Neural progenitor cell (in vitro differentiated cells): ENCODE results near the gene LHX2. TPM values are rescaled to one million over a fixed set of nuclear protein-coding genes. Genes with fewer than 3 reads are reported as not detected.

Experiments used
- DNase-seq: peaks from one replicate; pipeline ENCODE4 v3.0.0-alpha.2; 2016; ENCODE audit warnings: low spot score
- H2AFZ ChIP-seq: fragments of 200-600 bp; sonication (generic); replicated peaks from 2 replicates; pipeline ENCODE4 v1.6.1; 2016; ENCODE audit warnings: antibody characterized with exemption
- H3F3A ChIP-seq: fragments of 200-600 bp; sonication (generic); 2 replicates; pipeline ENCODE4 v1.6.1; 2016; ENCODE audit warnings: antibody characterized with exemption, low read depth
- H3K27ac ChIP-seq: fragments of 200-600 bp; sonication (generic); 2 replicates; pipeline ENCODE4 v1.5.1; 2016; ENCODE audit warnings: mild to moderate bottlenecking
- H3K27me3 ChIP-seq: fragments of 200-600 bp; sonication (generic); 2 replicates; pipeline ENCODE4 v1.6.1; 2016; ENCODE audit warnings: mild to moderate bottlenecking, moderate library complexity
- H3K36me3 ChIP-seq: fragments of 200-600 bp; sonication (generic); 2 replicates; pipeline ENCODE4 v1.5.1; 2016
- H3K4me1 ChIP-seq: fragments of 200-600 bp; sonication (generic); 2 replicates; pipeline ENCODE4 v1.6.1; 2016; ENCODE audit warnings: mixed run types
- H3K4me2 ChIP-seq: fragments of 200-600 bp; sonication (generic); 2 replicates; pipeline ENCODE4 v1.6.1; 2016
- H3K4me3 ChIP-seq: fragments of 200-600 bp; sonication (generic); 2 replicates; pipeline ENCODE4 v1.5.1; 2016
- H3K79me2 ChIP-seq: fragments of 200-600 bp; sonication (generic); 2 replicates; pipeline ENCODE4 v1.6.1; 2016; ENCODE audit warnings: low read depth
- H3K9ac ChIP-seq: fragments of 200-600 bp; sonication (generic); 2 replicates; pipeline ENCODE4 v1.6.1; 2016
- H3K9me3 ChIP-seq: fragments of 200-600 bp; sonication (generic); 2 replicates; pipeline ENCODE4 v1.5.1; 2016; ENCODE audit warnings: low read depth
- H4K20me1 ChIP-seq: fragments of 200-600 bp; sonication (generic); 2 replicates; pipeline ENCODE4 v1.6.1; 2016; ENCODE audit warnings: low read depth
- H3K27ac Mint-ChIP-seq: 3 replicates; pipeline ENCODE4 v1.8.0; 2021; ENCODE audit warnings: mixed read lengths
- H3K27me3 Mint-ChIP-seq: 2 replicates; pipeline ENCODE4 v1.8.0; 2022; ENCODE audit warnings: low read depth, mild to moderate bottlenecking, inconsistent platforms, moderate library complexity, mixed read lengths; ENCODE audit not compliant: insufficient read depth
- H3K36me3 Mint-ChIP-seq: 3 replicates; pipeline ENCODE4 v1.8.0; 2021; ENCODE audit warnings: mixed read lengths
- H3K4me1 Mint-ChIP-seq: 3 replicates; pipeline ENCODE4 v1.8.0; 2021; ENCODE audit warnings: mixed read lengths
- H3K4me3 Mint-ChIP-seq: 3 replicates; pipeline ENCODE4 v1.8.0; 2021; ENCODE audit warnings: mild to moderate bottlenecking, moderate library complexity, mixed read lengths
- H3K9me3 Mint-ChIP-seq: 3 replicates; pipeline ENCODE4 v1.8.0; 2020; ENCODE audit warnings: mixed read lengths
- EZH2 ChIP-seq: fragments of 200-600 bp; sonication (generic); IDR thresholded peaks from 2 replicates; pipeline ENCODE4 v1.6.1; 2017; ENCODE audit warnings: antibody characterized with exemption, mild to moderate bottlenecking, moderate library complexity
- EZH2phosphoT487 ChIP-seq: fragments of 200-600 bp; sonication (generic); IDR thresholded peaks from 2 replicates; pipeline ENCODE4 v1.6.1; 2017; ENCODE audit warnings: antibody characterized with exemption
- total RNA-seq: library from RNA; depleted of rRNA; stranded (reverse); fragments of >200 nt; gene quantifications from 2 replicates; pipeline ENCODE4 v1.2.3, GENCODE V29; 2015; ENCODE audit warnings: low replicate concordance
- TF ChIP-seq, protein P1 (sequence below): fragments of 200-600 bp; sonication (generic); IDR thresholded peaks from 2 replicates; pipeline ENCODE4 v1.5.1; 2017; ENCODE audit warnings: antibody characterized with exemption, mild to moderate bottlenecking

Gene LHX2, protein sequence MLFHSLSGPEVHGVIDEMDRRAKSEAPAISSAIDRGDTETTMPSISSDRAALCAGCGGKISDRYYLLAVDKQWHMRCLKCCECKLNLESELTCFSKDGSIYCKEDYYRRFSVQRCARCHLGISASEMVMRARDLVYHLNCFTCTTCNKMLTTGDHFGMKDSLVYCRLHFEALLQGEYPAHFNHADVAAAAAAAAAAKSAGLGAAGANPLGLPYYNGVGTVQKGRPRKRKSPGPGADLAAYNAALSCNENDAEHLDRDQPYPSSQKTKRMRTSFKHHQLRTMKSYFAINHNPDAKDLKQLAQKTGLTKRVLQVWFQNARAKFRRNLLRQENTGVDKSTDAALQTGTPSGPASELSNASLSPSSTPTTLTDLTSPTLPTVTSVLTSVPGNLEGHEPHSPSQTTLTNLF
- 36.3 and 59.5 TPM in 2 replicates for total RNA-seq

DNA sequence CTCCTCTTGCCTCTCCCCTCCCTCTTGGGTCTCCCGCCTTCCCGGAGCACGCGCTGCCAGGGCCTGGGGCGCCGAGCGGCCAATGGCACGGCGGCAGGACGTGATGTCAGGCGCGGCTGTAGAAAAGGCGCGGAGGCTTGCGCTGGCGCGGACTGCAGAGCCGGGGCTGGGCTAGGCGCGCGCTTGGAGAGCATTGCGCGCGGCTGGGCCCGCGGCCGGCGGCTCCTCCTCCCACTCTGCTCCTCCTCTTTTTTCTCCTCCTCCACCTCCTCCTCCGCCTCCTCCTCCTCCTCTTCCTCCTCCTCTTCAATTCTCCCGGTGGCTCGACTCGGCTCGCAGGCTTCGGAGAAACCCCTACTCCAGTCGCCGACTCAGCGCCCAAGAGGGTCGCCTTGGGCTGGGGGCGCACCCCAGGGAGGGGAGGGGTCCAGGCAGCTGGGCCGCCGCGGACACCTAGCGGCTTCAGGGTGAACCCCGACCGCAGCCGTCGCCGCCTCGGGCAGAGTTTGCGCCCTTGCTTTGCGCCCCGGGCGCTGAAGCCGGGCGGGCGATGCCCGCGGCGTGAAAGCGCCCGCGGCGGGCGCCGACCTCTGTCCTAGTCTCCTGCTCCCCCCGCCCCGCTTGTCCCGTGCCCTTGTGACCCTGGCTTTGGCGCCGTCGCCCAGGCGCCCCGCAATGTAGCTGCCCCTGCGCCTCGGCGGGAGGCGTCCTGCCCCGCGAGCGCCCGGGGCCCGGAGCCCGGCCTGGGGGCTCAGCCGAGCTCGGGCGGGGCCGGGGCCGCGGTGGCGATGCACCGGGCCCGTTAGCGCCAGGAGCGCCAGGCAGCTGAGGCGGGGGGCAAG is at the start of gene LHX2:
Gene LHX2, plus strand, starts transcription at position 309 of the 842 bp plus-strand sequence. CDS start 581 bp downstream, outside the sequence.
- peaks cover 75% of the 10 kb centered on the region for H3K27me3 Mint-ChIP-seq
- H3K27ac Mint-ChIP-seq = no peak within 1 kb of the TSS
- TF ChIP-seq, protein P1, sequence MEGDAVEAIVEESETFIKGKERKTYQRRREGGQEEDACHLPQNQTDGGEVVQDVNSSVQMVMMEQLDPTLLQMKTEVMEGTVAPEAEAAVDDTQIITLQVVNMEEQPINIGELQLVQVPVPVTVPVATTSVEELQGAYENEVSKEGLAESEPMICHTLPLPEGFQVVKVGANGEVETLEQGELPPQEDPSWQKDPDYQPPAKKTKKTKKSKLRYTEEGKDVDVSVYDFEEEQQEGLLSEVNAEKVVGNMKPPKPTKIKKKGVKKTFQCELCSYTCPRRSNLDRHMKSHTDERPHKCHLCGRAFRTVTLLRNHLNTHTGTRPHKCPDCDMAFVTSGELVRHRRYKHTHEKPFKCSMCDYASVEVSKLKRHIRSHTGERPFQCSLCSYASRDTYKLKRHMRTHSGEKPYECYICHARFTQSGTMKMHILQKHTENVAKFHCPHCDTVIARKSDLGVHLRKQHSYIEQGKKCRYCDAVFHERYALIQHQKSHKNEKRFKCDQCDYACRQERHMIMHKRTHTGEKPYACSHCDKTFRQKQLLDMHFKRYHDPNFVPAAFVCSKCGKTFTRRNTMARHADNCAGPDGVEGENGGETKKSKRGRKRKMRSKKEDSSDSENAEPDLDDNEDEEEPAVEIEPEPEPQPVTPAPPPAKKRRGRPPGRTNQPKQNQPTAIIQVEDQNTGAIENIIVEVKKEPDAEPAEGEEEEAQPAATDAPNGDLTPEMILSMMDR = peak; percentile 52
- TF ChIP-seq EZH2 (no peak), EZH2phosphoT487 (peak; percentile 20)
- H4K20me1 ChIP-seq = peaks cover 81% of the 10 kb centered on the region
- peaks cover 2% of the 10 kb centered on the region for H3K36me3 Mint-ChIP-seq
- H3K4me3 ChIP-seq = peak within 1 kb of the TSS; percentile 76
- H3K4me3 Mint-ChIP-seq = peak within 1 kb of the TSS; percentile 85
- peaks cover 100% of the 10 kb centered on the region for H3K27me3 ChIP-seq
- no peak within 1 kb of the TSS for H3K27ac ChIP-seq
- peak within 1 kb of the TSS; percentile 25 for H3K9ac ChIP-seq
- H3F3A ChIP-seq = peaks cover 71% of the 10 kb centered on the region
- peaks cover 52% of the 10 kb centered on the region for H3K4me1 Mint-ChIP-seq
- H3K9me3 ChIP-seq = no peaks in the 10 kb centered on the region
- peaks cover 81% of the 10 kb centered on the region for H3K79me2 ChIP-seq
- DNase-seq = peak; percentile 98
- no peak within 1 kb of the TSS for H2AFZ ChIP-seq
- no peaks in the 10 kb centered on the region for H3K9me3 Mint-ChIP-seq
- H3K36me3 ChIP-seq = no peaks in the 10 kb centered on the region
- H3K4me1 ChIP-seq = peaks cover 61% of the 10 kb centered on the region
- H3K4me2 ChIP-seq = peak within 1 kb of the TSS; percentile 92

DNA sequence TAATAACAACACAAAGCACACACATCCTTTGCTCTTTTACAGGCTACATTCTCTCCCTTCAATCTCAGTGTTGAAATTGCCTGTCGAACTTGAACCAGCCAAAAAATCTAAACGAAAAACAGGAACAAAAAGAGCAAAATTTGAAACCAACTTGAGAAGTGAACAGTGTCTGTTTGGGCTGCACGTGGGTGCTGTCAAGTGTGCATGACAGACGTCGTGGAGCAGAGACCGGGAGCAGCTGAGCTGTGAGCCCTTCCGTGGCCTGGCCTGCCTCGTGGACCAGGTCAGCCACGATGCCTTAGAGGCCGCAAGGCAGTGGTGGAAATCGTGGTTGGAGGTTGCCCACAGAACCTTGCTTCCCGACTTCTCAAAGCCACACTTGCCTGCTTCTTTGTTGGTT is 46.8 kb upstream of the LHX2 start:
- no peak overlapping the region for H3K4me3 Mint-ChIP-seq
- DNase-seq = no peak
- no peaks in the 10 kb centered on the region for H3K4me1 Mint-ChIP-seq
- no peaks in the 10 kb centered on the region for H3K27me3 ChIP-seq
- H3K36me3 ChIP-seq = no peaks in the 10 kb centered on the region
- no peak overlapping the region for H2AFZ ChIP-seq
- TF ChIP-seq EZH2phosphoT487 (no peak), EZH2 (no peak)
- TF ChIP-seq, protein P1 = no peak
- no peak overlapping the region for H3K4me3 ChIP-seq
- H3K9ac ChIP-seq = no peak overlapping the region
- H3K4me1 ChIP-seq = no peaks in the 10 kb centered on the region
- peaks cover 7% of the 10 kb centered on the region for H3K27me3 Mint-ChIP-seq
- H3K4me2 ChIP-seq = no peak overlapping the region
- no peaks in the 10 kb centered on the region for H3F3A ChIP-seq
- no peak overlapping the region for H3K27ac ChIP-seq
- no peaks in the 10 kb centered on the region for H3K9me3 ChIP-seq
- no peaks in the 10 kb centered on the region for H4K20me1 ChIP-seq
- H3K79me2 ChIP-seq = no peaks in the 10 kb centered on the region
- H3K27ac Mint-ChIP-seq = no peak overlapping the region
- no peaks in the 10 kb centered on the region for H3K36me3 Mint-ChIP-seq
- no peaks in the 10 kb centered on the region for H3K9me3 Mint-ChIP-seq

DNA sequence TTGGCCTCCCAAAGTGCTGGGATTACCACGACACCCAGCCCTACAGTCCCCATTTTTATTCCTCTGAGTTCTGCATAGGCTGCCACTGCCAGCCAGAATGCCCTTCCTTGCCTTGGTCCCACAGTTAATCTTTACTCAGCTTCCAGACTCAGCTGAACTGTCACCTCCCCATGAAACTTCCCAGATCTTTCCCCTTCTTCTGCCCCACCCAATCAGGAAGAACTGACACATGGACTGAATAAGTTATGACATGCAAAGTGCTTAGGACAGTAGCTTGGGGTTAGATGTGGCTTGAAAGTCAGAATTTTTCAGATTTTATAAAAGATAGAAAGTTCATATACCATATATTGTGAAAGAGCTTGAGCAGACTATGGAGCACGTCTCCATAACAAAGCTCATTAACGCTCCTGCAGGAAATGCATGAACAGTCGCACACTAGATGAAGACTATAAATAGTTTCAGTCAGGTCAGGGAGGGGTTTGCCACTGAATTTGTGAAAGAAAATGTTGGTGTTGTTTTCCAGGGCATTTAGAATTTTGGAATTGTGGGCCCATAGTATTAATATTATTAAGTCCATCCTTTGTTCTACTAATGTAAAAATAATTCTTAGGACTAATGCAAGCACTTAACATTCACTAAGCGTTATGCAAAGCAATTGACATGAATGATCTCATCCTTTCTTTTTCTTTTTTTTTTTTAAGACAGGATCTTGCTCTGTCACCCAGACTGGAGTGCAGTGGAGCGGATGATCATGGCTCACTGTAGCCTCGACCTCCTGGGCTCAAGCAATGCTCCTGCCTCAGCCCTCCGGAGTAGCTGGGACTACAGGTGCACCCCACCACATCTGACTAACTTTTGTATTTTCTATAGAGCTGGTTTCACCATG is 45.5 kb upstream of the LHX2 start:
- Histone ChIP-seq H2AFZ (no peak overlapping the region), H3K4me1 (no peaks in the 10 kb centered on the region), H3K27ac (no peak overlapping the region), H3K79me2 (no peaks in the 10 kb centered on the region), H3K4me2 (no peak overlapping the region), H3K9ac (no peak overlapping the region), H3K36me3 (no peaks in the 10 kb centered on the region), H3K9me3 (no peaks in the 10 kb centered on the region), H3K27me3 (no peaks in the 10 kb centered on the region), H3F3A (no peaks in the 10 kb centered on the region), H3K4me3 (no peak overlapping the region), H4K20me1 (no peaks in the 10 kb centered on the region)
- Mint-ChIP-seq H3K27ac (no peak overlapping the region), H3K4me3 (no peak overlapping the region), H3K36me3 (no peaks in the 10 kb centered on the region), H3K27me3 (peaks cover 2% of the 10 kb centered on the region), H3K9me3 (no peaks in the 10 kb centered on the region), H3K4me1 (no peaks in the 10 kb centered on the region)
- TF ChIP-seq, protein P1 = no peak
- no peak for TF ChIP-seq EZH2
- no peak for TF ChIP-seq EZH2phosphoT487
- no peak for DNase-seq
